GM23338 (cell line): ENCODE results near the gene DOCK4. TPM values are rescaled to one million over a fixed set of nuclear protein-coding genes. Genes with fewer than 3 reads are reported as not detected.

ENCODE experiments used
- ATAC-seq: fragments of 200-7000 bp; cut with Tn5 transposase; 3 replicates; pipeline ENCODE4 v1.9.1; 2020
- DNase-seq: peaks from one replicate; pipeline ENCODE4 v3.0.0-alpha.2; 2015; ENCODE audit warnings: low spot score
- H2AFZ ChIP-seq: fragments of 200-600 bp; sonication (generic); 2 replicates; pipeline ENCODE4 v1.8.0; 2016; ENCODE audit warnings: antibody characterized with exemption, mild to moderate bottlenecking, moderate library complexity
- H3F3A ChIP-seq: fragments of 200-600 bp; sonication (generic); replicated peaks from 2 replicates; pipeline ENCODE4 v1.8.0; 2017; ENCODE audit warnings: antibody characterized with exemption, mixed run types, low read depth
- H3K27ac ChIP-seq: fragments of 200-600 bp; sonication (generic); 2 replicates; pipeline ENCODE4 v1.6.1; 2016; ENCODE audit warnings: low read depth
- H3K27me3 ChIP-seq: fragments of 200-600 bp; sonication (generic); 2 replicates; pipeline ENCODE4 v1.8.0; 2016; ENCODE audit warnings: mild to moderate bottlenecking, mixed run types, moderate library complexity; ENCODE audit not compliant: insufficient read depth
- H3K36me3 ChIP-seq: fragments of 200-600 bp; sonication (generic); 2 replicates; pipeline ENCODE4 v1.8.0; 2016; ENCODE audit warnings: mild to moderate bottlenecking; ENCODE audit not compliant: insufficient read depth
- H3K4me1 ChIP-seq: fragments of 200-600 bp; sonication (generic); 2 replicates; pipeline ENCODE4 v1.8.0; 2016; ENCODE audit warnings: mild to moderate bottlenecking, moderate library complexity; ENCODE audit not compliant: insufficient read depth
- H3K4me2 ChIP-seq: fragments of 200-600 bp; sonication (generic); 2 replicates; pipeline ENCODE4 v1.7.1; 2017; ENCODE audit warnings: mixed run types
- H3K4me3 ChIP-seq: fragments of 200-600 bp; sonication (generic); 2 replicates; pipeline ENCODE4 v1.6.1; 2016; ENCODE audit warnings: mixed run types
- H3K79me2 ChIP-seq: fragments of 200-600 bp; sonication (generic); replicated peaks from 2 replicates; pipeline ENCODE4 v1.8.0; 2017; ENCODE audit warnings: mild to moderate bottlenecking; ENCODE audit not compliant: insufficient read depth
- H3K9me2 ChIP-seq: fragments of 200-600 bp; sonication (generic); 2 replicates; pipeline ENCODE4 v1.8.0; 2017; ENCODE audit not compliant: insufficient read depth
- H4K20me1 ChIP-seq: fragments of 200-600 bp; sonication (generic); replicated peaks from 2 replicates; pipeline ENCODE4 v1.8.0; 2017; ENCODE audit warnings: mild to moderate bottlenecking; ENCODE audit not compliant: insufficient read depth
- H3K27ac Mint-ChIP-seq: 2 replicates; pipeline ENCODE4 v1.8.0; 2020; ENCODE audit warnings: inconsistent platforms, mild to moderate bottlenecking, moderate library complexity, mixed read lengths
- H3K27me3 Mint-ChIP-seq: 3 replicates; pipeline ENCODE4 v1.8.0; 2022; ENCODE audit warnings: low read depth, mild to moderate bottlenecking, moderate library complexity, mixed read lengths, inconsistent platforms; ENCODE audit not compliant: insufficient read depth, poor library complexity
- H3K36me3 Mint-ChIP-seq: 3 replicates; pipeline ENCODE4 v1.8.0; 2021; ENCODE audit warnings: low read depth, mild to moderate bottlenecking, inconsistent platforms, moderate library complexity, mixed read lengths
- H3K4me1 Mint-ChIP-seq: 3 replicates; pipeline ENCODE4 v1.8.0; 2020; ENCODE audit warnings: mild to moderate bottlenecking, inconsistent platforms, mixed read lengths
- H3K4me3 Mint-ChIP-seq: 3 replicates; pipeline ENCODE4 v1.8.0; 2021; ENCODE audit warnings: moderate library complexity, mild to moderate bottlenecking, inconsistent platforms, mixed read lengths
- H3K9me3 Mint-ChIP-seq: 3 replicates; pipeline ENCODE4 v1.8.0; 2020; ENCODE audit warnings: moderate library complexity, mild to moderate bottlenecking, inconsistent platforms, mixed read lengths
- CREB1 ChIP-seq: fragments of 250-450 bp; sonication (Bioruptor Pico); IDR thresholded peaks from 2 replicates; pipeline ENCODE4 v1.5.0; 2020; ENCODE audit warnings: low read depth, mild to moderate bottlenecking, moderate library complexity
- CTCF ChIP-seq, 2 experiments: fragments of 200-600 bp in 1 of 2; sonication (generic) in 1 of 2; conservative IDR thresholded peaks; 2 replicates each; pipeline versions ENCODE4 v1.5.1 to v1.6.1; 2016 to 2017; ENCODE audit warnings: antibody characterized with exemption in 2 of 2, low read depth in 2 of 2, mild to moderate bottlenecking in 2 of 2, moderate library complexity in 1 of 2
- JUNB ChIP-seq: IDR thresholded peaks from one replicate; pipeline ENCODE4 v1.6.1; 2016; ENCODE audit warnings: antibody characterized with exemption; ENCODE audit not compliant: unreplicated experiment
- NANOG ChIP-seq: IDR thresholded peaks from 2 replicates; pipeline ENCODE4 v1.6.1; 2016; ENCODE audit warnings: antibody characterized with exemption, borderline replicate concordance
- POLR2AphosphoS5 ChIP-seq: IDR thresholded peaks from 2 replicates; pipeline ENCODE4 v1.6.1; 2016; ENCODE audit warnings: antibody characterized with exemption, low read depth
- REST ChIP-seq: IDR thresholded peaks from one replicate; pipeline ENCODE4 v1.6.1; 2018; ENCODE audit warnings: antibody characterized with exemption; ENCODE audit not compliant: unreplicated experiment
- STAT1 ChIP-seq: IDR thresholded peaks from one replicate; pipeline ENCODE4 v1.6.1; 2016; ENCODE audit warnings: antibody characterized with exemption; ENCODE audit not compliant: unreplicated experiment
- ZNF114 ChIP-seq: fragments of 250-450 bp; sonication (Bioruptor Pico); IDR thresholded peaks from 2 replicates; pipeline ENCODE4 v1.5.0; 2020; ENCODE audit warnings: mild to moderate bottlenecking, moderate library complexity
- ZNF331 ChIP-seq: fragments of 250-450 bp; sonication (Bioruptor Pico); IDR thresholded peaks from 2 replicates; pipeline ENCODE4 v1.5.0; 2020; ENCODE audit warnings: low read depth, mild to moderate bottlenecking, moderate library complexity
- polyA plus RNA-seq: library from polyadenylated mRNA; unstranded; fragments of >200 nt; fragmentation: Nextera tagmentation; extraction: Ambion mirVana; gene quantifications from 2 replicates; pipeline ENCODE4 v1.2.1, GENCODE V29; 2016
- total RNA-seq: library from RNA; depleted of rRNA; stranded (reverse); fragments of >200 nt; shearing (Covaris generic); gene quantifications from 2 replicates; pipeline ENCODE4 v1.2.3, GENCODE V29; 2014
- TF ChIP-seq, protein P1 (sequence below): fragments of 250-450 bp; sonication (Bioruptor Pico); IDR thresholded peaks from 2 replicates; pipeline ENCODE4 v1.5.0; 2020; ENCODE audit warnings: mild to moderate bottlenecking, moderate library complexity

Gene DOCK4
- total and polyA plus RNA-seq, 2 experiments from 2014 or later = 6.3 to 33.8 TPM

DNA sequence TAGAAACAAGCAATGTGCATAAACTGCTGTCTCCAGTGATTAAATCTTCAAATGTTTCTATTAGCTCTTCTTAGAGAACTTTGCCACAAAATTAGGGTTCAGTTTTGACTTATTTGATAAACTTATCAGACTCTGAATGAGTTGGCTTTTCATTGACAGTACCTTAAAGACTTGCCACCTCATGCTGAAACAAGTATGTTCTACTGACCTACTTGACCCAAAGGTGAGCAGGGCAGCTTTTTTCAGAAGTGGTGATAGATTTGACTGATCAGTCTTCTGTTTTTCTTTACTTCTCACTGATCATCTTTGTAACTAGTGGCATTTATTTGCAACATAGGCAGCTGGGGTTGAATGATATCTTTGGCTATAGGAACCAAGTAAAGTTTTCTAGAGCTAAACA lies 8.1 kb upstream of the DOCK4 start:
- DNase-seq (no peak), ATAC-seq (no peak)
- Mint-ChIP-seq H3K27ac (no peak overlapping the region), H3K4me3 (no peak overlapping the region), H3K9me3 (no peaks in the 10 kb centered on the region), H3K4me1 (peaks cover 68% of the 10 kb centered on the region), H3K27me3 (peaks cover 5% of the 10 kb centered on the region), H3K36me3 (no peaks in the 10 kb centered on the region)
- H3K36me3 ChIP-seq = no peaks in the 10 kb centered on the region
- H3K9me2 ChIP-seq = no peaks in the 10 kb centered on the region
- no peaks in the 10 kb centered on the region for H3K27me3 ChIP-seq
- no peak overlapping the region for H3K4me2 ChIP-seq
- no peak overlapping the region for H3K27ac ChIP-seq
- H3K4me3 ChIP-seq = no peak overlapping the region
- peaks cover 98% of the 10 kb centered on the region for H3K79me2 ChIP-seq
- peaks cover 30% of the 10 kb centered on the region for H4K20me1 ChIP-seq
- H3F3A ChIP-seq = no peaks in the 10 kb centered on the region
- peaks cover 52% of the 10 kb centered on the region for H3K4me1 ChIP-seq
- TF ChIP-seq, protein P1, sequence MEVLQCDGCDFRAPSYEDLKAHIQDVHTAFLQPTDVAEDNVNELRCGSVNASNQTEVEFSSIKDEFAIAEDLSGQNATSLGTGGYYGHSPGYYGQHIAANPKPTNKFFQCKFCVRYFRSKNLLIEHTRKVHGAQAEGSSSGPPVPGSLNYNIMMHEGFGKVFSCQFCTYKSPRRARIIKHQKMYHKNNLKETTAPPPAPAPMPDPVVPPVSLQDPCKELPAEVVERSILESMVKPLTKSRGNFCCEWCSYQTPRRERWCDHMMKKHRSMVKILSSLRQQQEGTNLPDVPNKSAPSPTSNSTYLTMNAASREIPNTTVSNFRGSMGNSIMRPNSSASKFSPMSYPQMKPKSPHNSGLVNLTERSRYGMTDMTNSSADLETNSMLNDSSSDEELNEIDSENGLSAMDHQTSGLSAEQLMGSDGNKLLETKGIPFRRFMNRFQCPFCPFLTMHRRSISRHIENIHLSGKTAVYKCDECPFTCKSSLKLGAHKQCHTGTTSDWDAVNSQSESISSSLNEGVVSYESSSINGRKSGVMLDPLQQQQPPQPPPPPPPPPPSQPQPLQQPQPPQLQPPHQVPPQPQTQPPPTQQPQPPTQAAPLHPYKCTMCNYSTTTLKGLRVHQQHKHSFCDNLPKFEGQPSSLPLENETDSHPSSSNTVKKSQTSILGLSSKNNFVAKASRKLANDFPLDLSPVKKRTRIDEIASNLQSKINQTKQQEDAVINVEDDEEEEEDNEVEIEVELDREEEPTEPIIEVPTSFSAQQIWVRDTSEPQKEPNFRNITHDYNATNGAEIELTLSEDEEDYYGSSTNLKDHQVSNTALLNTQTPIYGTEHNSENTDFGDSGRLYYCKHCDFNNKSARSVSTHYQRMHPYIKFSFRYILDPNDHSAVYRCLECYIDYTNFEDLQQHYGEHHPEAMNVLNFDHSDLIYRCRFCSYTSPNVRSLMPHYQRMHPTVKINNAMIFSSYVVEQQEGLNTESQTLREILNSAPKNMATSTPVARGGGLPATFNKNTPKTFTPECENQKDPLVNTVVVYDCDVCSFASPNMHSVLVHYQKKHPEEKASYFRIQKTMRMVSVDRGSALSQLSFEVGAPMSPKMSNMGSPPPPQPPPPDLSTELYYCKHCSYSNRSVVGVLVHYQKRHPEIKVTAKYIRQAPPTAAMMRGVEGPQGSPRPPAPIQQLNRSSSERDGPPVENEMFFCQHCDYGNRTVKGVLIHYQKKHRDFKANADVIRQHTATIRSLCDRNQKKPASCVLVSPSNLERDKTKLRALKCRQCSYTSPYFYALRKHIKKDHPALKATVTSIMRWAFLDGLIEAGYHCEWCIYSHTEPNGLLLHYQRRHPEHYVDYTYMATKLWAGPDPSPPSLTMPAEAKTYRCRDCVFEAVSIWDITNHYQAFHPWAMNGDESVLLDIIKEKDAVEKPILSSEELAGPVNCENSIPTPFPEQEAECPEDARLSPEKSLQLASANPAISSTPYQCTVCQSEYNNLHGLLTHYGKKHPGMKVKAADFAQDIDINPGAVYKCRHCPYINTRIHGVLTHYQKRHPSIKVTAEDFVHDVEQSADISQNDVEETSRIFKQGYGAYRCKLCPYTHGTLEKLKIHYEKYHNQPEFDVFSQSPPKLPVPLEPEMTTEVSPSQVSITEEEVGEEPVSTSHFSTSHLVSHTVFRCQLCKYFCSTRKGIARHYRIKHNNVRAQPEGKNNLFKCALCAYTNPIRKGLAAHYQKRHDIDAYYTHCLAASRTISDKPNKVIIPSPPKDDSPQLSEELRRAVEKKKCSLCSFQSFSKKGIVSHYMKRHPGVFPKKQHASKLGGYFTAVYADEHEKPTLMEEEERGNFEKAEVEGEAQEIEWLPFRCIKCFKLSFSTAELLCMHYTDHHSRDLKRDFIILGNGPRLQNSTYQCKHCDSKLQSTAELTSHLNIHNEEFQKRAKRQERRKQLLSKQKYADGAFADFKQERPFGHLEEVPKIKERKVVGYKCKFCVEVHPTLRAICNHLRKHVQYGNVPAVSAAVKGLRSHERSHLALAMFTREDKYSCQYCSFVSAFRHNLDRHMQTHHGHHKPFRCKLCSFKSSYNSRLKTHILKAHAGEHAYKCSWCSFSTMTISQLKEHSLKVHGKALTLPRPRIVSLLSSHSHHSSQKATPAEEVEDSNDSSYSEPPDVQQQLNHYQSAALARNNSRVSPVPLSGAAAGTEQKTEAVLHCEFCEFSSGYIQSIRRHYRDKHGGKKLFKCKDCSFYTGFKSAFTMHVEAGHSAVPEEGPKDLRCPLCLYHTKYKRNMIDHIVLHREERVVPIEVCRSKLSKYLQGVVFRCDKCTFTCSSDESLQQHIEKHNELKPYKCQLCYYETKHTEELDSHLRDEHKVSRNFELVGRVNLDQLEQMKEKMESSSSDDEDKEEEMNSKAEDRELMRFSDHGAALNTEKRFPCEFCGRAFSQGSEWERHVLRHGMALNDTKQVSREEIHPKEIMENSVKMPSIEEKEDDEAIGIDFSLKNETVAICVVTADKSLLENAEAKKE = no peak
- no peak for TF ChIP-seq REST
- no peak for TF ChIP-seq CREB1
- no peak for TF ChIP-seq STAT1
- TF ChIP-seq ZNF114 = no peak
- no peak for TF ChIP-seq JUNB
- TF ChIP-seq NANOG = no peak
- TF ChIP-seq ZNF331 (CRISPR knock-in tag) = no peak
- TF ChIP-seq POLR2AphosphoS5 = no peak
- no peak for TF ChIP-seq CTCF (conservative IDR thresholded peaks at IDR 0.05; ENCODE audit: low read depth in 2 of 2)
- no peak overlapping the region for H2AFZ ChIP-seq
